EH (cell line): ENCODE measurements around the gene GPX6.
"Not testable (repeated sequence)": the region's sequence is repeated elsewhere in the genome, so short reads cannot be mapped to it uniquely, and the experiment has no call there.

Source experiments
- DNase-seq: peaks from one replicate; pipeline ENCODE4 v3.0.0-alpha.2; 2015; ENCODE audit warnings: low read depth

The GPX6 gene

GRCh38 chr6:28485482-28485881 lies 30.1 kb downstream of the GPX6 start:
- DNase-seq, result no peak

GRCh38 chr6:28480253-28480932 lies 35.2 kb downstream of the GPX6 start:
- DNase-seq, result no peak

GRCh38 chr6:28478518-28478917 lies 37.1 kb downstream of the GPX6 start:
- no peak for DNase-seq

GRCh38 chr6:28474441-28475219 lies 41.0 kb downstream of the GPX6 start:
- peak; percentile 86 for DNase-seq

- not testable (repeated sequence) for DNase-seq
Measured at GRCh38 chr6:28469153-28469745, 46.3 kb downstream of the GPX6 start.

GRCh38 chr6:28468056-28468455 lies 47.5 kb downstream of the GPX6 start:
- DNase-seq, result no peak

- no peak for DNase-seq
Measured at GRCh38 chr6:28462401-28462800, 53.2 kb downstream of the GPX6 start.

GRCh38 chr6:28458568-28458967 lies 57.0 kb downstream of the GPX6 start:
- DNase-seq, result no peak
